SK-N-SH (cell line): ENCODE measurements around the gene SDR9C7. TPM values are rescaled to one million over a fixed set of nuclear protein-coding genes. Genes with fewer than 3 reads are reported as not detected.

ENCODE experiments used
- CTCF ChIA-PET: fragments of 300-600, 350-600 bp; formaldehyde crosslinking; extraction: SDS; loops from one replicate; lab custom pipeline; 2021; lab: Yijun Ruan, JAX
- POLR2A ChIA-PET: fragments of 350-600 bp; sonication (Branson Sonifier 250); formaldehyde crosslinking; extraction: SDS; loops from one replicate; lab custom pipeline; 2020; ENCODE audit warnings: antibody characterized with exemption, inconsistent platforms; lab: Yijun Ruan, JAX
- DNase-seq: peaks from one replicate; pipeline ENCODE4 v3.0.0; 2012
- H2AFZ ChIP-seq: fragments of 200-600 bp; sonication (generic); 2 replicates; pipeline ENCODE4 v1.8.1; 2016; ENCODE audit warnings: antibody characterized with exemption, mild to moderate bottlenecking, low read depth
- H3F3A ChIP-seq: fragments of 200-600 bp; sonication (generic); replicated peaks from 2 replicates; pipeline ENCODE3; 2016; ENCODE audit warnings: antibody characterized with exemption, mild to moderate bottlenecking; ENCODE audit not compliant: insufficient read depth
- H3K27ac ChIP-seq, 2 experiments: fragments of 200-500 bp in 1 of 2; fragments of 200-600 bp in 1 of 2; sonication (Bioruptor generic) in 1 of 2; sonication (generic), shearing (Covaris generic) in 1 of 2; 2 replicates each; pipeline versions ENCODE4 v1.5.1 to v1.6.1; 2014 to 2016; ENCODE audit warnings: low read depth in 2 of 2, inconsistent platforms in 1 of 2, low read length in 1 of 2, mild to moderate bottlenecking in 1 of 2, mixed read lengths in 1 of 2
- H3K27me3 ChIP-seq: fragments of 200-600 bp; sonication (generic), shearing (Covaris generic); 2 replicates; pipeline ENCODE4 v1.6.1; 2016; ENCODE audit warnings: mixed run types; ENCODE audit not compliant: insufficient read depth
- H3K36me3 ChIP-seq, 2 experiments: fragments of 200-500 bp in 1 of 2; fragments of 200-600 bp in 1 of 2; sonication (Bioruptor generic) in 1 of 2; sonication (generic) in 1 of 2; replicated peaks in 1 of 2; 2 replicates each; pipeline versions ENCODE3 to v1.5.1; 2014 to 2016; ENCODE audit warnings: low read length in 1 of 2, mild to moderate bottlenecking in 1 of 2; ENCODE audit not compliant: insufficient read depth in 2 of 2, control insufficient read depth in 1 of 2
- H3K4me1 ChIP-seq, 2 experiments: fragments of 200-500 bp in 1 of 2; fragments of 200-600 bp in 1 of 2; sonication (Bioruptor generic) in 1 of 2; sonication (generic), shearing (Covaris generic) in 1 of 2; 2 replicates each; pipeline versions ENCODE4 v1.5.1 to v1.6.1; 2014 to 2016; ENCODE audit warnings: low read depth in 1 of 2, low read length in 1 of 2, mixed run types in 1 of 2; ENCODE audit not compliant: insufficient read depth in 2 of 2, control insufficient read depth in 1 of 2
- H3K4me2 ChIP-seq: fragments of 200-600 bp; sonication (generic), shearing (Covaris generic); 2 replicates; pipeline ENCODE4 v1.6.1; 2017; ENCODE audit warnings: mixed run types
- H3K4me3 ChIP-seq, 2 experiments: fragments of 200-500 bp in 1 of 2; fragments of 200-600 bp in 1 of 2; sonication (Bioruptor generic) in 1 of 2; sonication (generic), shearing (Covaris generic) in 1 of 2; 2 replicates each; pipeline versions ENCODE4 v1.5.1 to v1.8.1; 2014 to 2016; ENCODE audit warnings: low read depth in 2 of 2, inconsistent platforms in 1 of 2, low read length in 1 of 2, mild to moderate bottlenecking in 1 of 2, mixed read lengths in 1 of 2, moderate library complexity in 1 of 2
- H3K79me2 ChIP-seq: fragments of 200-600 bp; sonication (generic); 2 replicates; pipeline ENCODE4 v1.8.1; 2017; ENCODE audit warnings: mild to moderate bottlenecking; ENCODE audit not compliant: insufficient read depth
- H3K9ac ChIP-seq: fragments of 200-600 bp; sonication (generic); 2 replicates; pipeline ENCODE4 v1.6.1; 2017; ENCODE audit warnings: mixed run types
- H3K9me2 ChIP-seq: fragments of 200-600 bp; sonication (generic); 2 replicates; pipeline ENCODE4 v1.6.1; 2017; ENCODE audit warnings: mixed run types
- H3K9me3 ChIP-seq: fragments of 200-600 bp; sonication (generic); 2 replicates; pipeline ENCODE4 v1.6.1; 2017; ENCODE audit warnings: mixed run types, mild to moderate bottlenecking, moderate library complexity
- H4K20me1 ChIP-seq: fragments of 200-600 bp; sonication (generic); 2 replicates; pipeline ENCODE4 v1.6.1; 2017; ENCODE audit warnings: mild to moderate bottlenecking, mixed run types; ENCODE audit not compliant: insufficient read depth
- ELF1 ChIP-seq: IDR thresholded peaks from 2 replicates; pipeline ENCODE4 v1.4.0; 2012
- EZH2phosphoT487 ChIP-seq: fragments of 200-600 bp; sonication (generic); IDR thresholded peaks from 2 replicates; pipeline ENCODE4 v1.6.1; 2017; ENCODE audit warnings: low read depth, mixed run types, mild to moderate bottlenecking, antibody characterized with exemption, moderate library complexity, borderline replicate concordance
- FOSL2 ChIP-seq: IDR thresholded peaks from 2 replicates; pipeline ENCODE4 v1.4.0; 2012; ENCODE audit warnings: low read depth, mild to moderate bottlenecking, moderate library complexity, borderline replicate concordance
- FOXJ3 ChIP-seq: sonication (generic); formaldehyde crosslinking; IDR thresholded peaks from 2 replicates; pipeline ENCODE4 v1.5.1; 2020; ENCODE audit warnings: mild to moderate bottlenecking, missing genetic modification reagents
- GATA2 ChIP-seq: sonication (generic); formaldehyde crosslinking; IDR thresholded peaks from 2 replicates; pipeline ENCODE4 v1.5.0; 2020; ENCODE audit warnings: mild to moderate bottlenecking, missing genetic modification reagents
- MXI1 ChIP-seq: IDR thresholded peaks from 2 replicates; pipeline ENCODE4 v1.6.1; 2012; ENCODE audit warnings: mild to moderate bottlenecking, low read depth, low read length, improper control_type of control experiment
- NFIC ChIP-seq: IDR thresholded peaks from 2 replicates; pipeline ENCODE4 v1.4.0; 2012; ENCODE audit warnings: borderline replicate concordance
- POLR2AphosphoS5 ChIP-seq: IDR thresholded peaks from 2 replicates; pipeline ENCODE4 v1.6.1; 2012; ENCODE audit warnings: low read depth, low read length
- RCOR1 ChIP-seq: fragments of 150-350 bp; IDR thresholded peaks from 2 replicates; pipeline ENCODE4 v1.6.1; 2017; ENCODE audit warnings: antibody characterized with exemption, low read length
- RXRA ChIP-seq: IDR thresholded peaks from 2 replicates; pipeline ENCODE4 v1.4.0; 2012; ENCODE audit warnings: low read depth, mild to moderate bottlenecking, borderline replicate concordance
- SIN3A ChIP-seq: IDR thresholded peaks from 2 replicates; pipeline ENCODE4 v1.6.1; 2012; ENCODE audit warnings: low read depth, mild to moderate bottlenecking, low read length, moderate library complexity, borderline replicate concordance
- SMC3 ChIP-seq: IDR thresholded peaks from 2 replicates; pipeline ENCODE4 v1.6.1; 2012; ENCODE audit warnings: low read depth, low read length, improper control_type of control experiment
- TCF12 ChIP-seq: IDR thresholded peaks from 2 replicates; pipeline ENCODE4 v1.4.0; 2012
- TEAD4 ChIP-seq: IDR thresholded peaks from 2 replicates; pipeline ENCODE4 v1.4.0; 2012; ENCODE audit warnings: mild to moderate bottlenecking, borderline replicate concordance; ENCODE audit not compliant: insufficient read depth
- WGBS: methylation state at CpG from one replicate; pipeline ENCODE4 v1.1.6; 2017; ENCODE audit warnings: low lambda C conversion rate; 5-methylcytosine and 5-hydroxymethylcytosine counted together
- polyA plus RNA-seq, 3 experiments: library from polyadenylated mRNA; depleted of rRNA; stranded (reverse); fragments of >200 nt; gene quantifications; 2 replicates each; pipeline ENCODE4 v1.2.3, GENCODE V29; 2012
- TF ChIP-seq, protein P1 (sequence below): fragments of 150-350 bp; IDR thresholded peaks from 2 replicates; pipeline ENCODE4 v1.6.1; 2016; ENCODE audit warnings: mild to moderate bottlenecking, low read depth, low read length
- TF ChIP-seq, protein P2 (sequence below): fragments of 150-350 bp; IDR thresholded peaks from 2 replicates; pipeline ENCODE4 v1.6.1; 2017; ENCODE audit warnings: antibody characterized with exemption, low read length, low read depth, borderline replicate concordance
- TF ChIP-seq, protein P3 (sequence below): IDR thresholded peaks from 2 replicates; pipeline ENCODE4 v1.4.0; 2012; ENCODE audit warnings: low read depth, borderline replicate concordance
- TF ChIP-seq, protein P4 (sequence below): IDR thresholded peaks from 2 replicates; pipeline ENCODE4 v1.4.0; 2012; ENCODE audit warnings: low read depth
- TF ChIP-seq, protein P5 (sequence below): IDR thresholded peaks from 2 replicates; pipeline ENCODE4 v1.4.0; 2012; ENCODE audit warnings: low read depth, borderline replicate concordance
- TF ChIP-seq, protein P6 (sequence below): IDR thresholded peaks from 2 replicates; pipeline ENCODE4; 2012

SDR9C7 gene
- polyA plus RNA-seq, 1 of the 3 experiments (the other 2 are of a cell fraction): not detected

DNA sequence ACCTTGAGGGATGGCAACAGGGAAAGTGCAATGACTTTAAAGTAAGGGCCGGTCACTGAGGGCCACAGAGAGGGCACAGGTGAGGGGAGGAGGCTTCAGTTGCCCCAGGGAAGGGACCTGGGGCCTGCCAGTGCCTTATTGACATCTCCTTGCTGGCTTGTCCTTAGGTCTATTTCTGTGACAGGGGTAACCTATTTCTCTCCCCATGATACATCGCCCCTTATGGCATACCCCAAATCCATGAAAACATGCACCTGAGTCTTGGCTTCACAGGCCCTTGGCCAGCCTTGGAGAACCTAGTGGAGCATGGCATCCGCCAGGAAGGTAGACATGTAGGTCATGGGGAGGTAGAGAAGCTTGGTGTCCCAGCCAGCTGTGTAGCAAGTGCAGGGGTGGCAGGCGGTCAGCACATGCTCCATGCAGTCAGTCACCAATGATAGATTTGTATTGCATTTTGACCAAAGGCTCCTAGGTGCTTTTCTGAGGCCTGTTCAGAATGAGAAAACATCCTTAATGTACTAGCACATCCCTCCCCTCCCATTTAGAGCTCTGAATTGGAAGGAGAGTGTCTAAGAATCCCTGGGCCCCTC lies 46.8 kb upstream of the SDR9C7 start:
- POLR2A ChIA-PET: no interaction called here
- 57% methylated on average over 1 of the region's 4 CpGs for WGBS

DNA sequence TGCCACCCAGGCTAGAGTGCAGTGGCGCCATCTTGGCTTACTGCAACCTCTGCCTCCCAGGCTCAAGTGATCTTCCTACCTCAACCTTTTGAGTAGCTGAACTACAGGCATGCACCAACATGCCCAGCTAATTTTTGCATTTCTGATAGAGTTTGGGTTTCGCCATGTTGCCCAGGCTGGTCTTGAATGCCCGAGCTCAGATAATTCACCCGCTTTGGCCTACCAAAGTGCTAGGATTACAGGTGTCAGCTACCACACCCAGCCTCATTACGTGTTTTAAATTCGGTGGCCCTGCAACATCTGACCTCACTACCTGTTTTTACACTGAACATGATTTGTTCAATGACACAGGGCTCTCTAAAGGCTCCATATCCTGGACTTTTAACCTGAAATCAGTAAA lies 46.1 kb upstream of the SDR9C7 start:
- no peaks in the 10 kb centered on the region for H3F3A ChIP-seq
- H3K4me3 ChIP-seq: no peak overlapping the region
- H3K4me2 ChIP-seq: no peak overlapping the region
- H3K79me2 ChIP-seq: no peaks in the 10 kb centered on the region
- H3K9ac ChIP-seq: no peak overlapping the region
- no peak overlapping the region for H2AFZ ChIP-seq
- ChIA-PET POLR2A (no interaction called here), CTCF (no interaction called here)
- H3K4me1 ChIP-seq: no peaks in the 10 kb centered on the region
- no peaks in the 10 kb centered on the region for H3K9me2 ChIP-seq
- H3K27ac ChIP-seq: no peak overlapping the region
- no peaks in the 10 kb centered on the region for H3K36me3 ChIP-seq
- no peaks in the 10 kb centered on the region for H3K9me3 ChIP-seq
- 75% methylated on average over 6 of the region's 6 CpGs for WGBS
- no peaks in the 10 kb centered on the region for H4K20me1 ChIP-seq
- H3K27me3 ChIP-seq: no peaks in the 10 kb centered on the region
- no peak for DNase-seq
- no peak for TF ChIP-seq TCF12
- no peak for TF ChIP-seq RXRA
- TF ChIP-seq FOSL2: no peak
- TF ChIP-seq, protein P1, sequence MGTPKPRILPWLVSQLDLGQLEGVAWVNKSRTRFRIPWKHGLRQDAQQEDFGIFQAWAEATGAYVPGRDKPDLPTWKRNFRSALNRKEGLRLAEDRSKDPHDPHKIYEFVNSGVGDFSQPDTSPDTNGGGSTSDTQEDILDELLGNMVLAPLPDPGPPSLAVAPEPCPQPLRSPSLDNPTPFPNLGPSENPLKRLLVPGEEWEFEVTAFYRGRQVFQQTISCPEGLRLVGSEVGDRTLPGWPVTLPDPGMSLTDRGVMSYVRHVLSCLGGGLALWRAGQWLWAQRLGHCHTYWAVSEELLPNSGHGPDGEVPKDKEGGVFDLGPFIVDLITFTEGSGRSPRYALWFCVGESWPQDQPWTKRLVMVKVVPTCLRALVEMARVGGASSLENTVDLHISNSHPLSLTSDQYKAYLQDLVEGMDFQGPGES: no peak
- TF ChIP-seq, protein P2, sequence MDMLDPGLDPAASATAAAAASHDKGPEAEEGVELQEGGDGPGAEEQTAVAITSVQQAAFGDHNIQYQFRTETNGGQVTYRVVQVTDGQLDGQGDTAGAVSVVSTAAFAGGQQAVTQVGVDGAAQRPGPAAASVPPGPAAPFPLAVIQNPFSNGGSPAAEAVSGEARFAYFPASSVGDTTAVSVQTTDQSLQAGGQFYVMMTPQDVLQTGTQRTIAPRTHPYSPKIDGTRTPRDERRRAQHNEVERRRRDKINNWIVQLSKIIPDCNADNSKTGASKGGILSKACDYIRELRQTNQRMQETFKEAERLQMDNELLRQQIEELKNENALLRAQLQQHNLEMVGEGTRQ: no peak
- TF ChIP-seq, protein P3, sequence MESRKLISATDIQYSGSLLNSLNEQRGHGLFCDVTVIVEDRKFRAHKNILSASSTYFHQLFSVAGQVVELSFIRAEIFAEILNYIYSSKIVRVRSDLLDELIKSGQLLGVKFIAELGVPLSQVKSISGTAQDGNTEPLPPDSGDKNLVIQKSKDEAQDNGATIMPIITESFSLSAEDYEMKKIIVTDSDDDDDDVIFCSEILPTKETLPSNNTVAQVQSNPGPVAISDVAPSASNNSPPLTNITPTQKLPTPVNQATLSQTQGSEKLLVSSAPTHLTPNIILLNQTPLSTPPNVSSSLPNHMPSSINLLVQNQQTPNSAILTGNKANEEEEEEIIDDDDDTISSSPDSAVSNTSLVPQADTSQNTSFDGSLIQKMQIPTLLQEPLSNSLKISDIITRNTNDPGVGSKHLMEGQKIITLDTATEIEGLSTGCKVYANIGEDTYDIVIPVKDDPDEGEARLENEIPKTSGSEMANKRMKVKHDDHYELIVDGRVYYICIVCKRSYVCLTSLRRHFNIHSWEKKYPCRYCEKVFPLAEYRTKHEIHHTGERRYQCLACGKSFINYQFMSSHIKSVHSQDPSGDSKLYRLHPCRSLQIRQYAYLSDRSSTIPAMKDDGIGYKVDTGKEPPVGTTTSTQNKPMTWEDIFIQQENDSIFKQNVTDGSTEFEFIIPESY: no peak
- no peak for TF ChIP-seq TEAD4
- no peak for TF ChIP-seq MXI1
- no peak for TF ChIP-seq GATA2 (CRISPR knock-in tag)
- TF ChIP-seq EZH2phosphoT487: no peak
- TF ChIP-seq, protein P4, sequence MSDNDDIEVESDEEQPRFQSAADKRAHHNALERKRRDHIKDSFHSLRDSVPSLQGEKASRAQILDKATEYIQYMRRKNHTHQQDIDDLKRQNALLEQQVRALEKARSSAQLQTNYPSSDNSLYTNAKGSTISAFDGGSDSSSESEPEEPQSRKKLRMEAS: no peak
- TF ChIP-seq, protein P5, sequence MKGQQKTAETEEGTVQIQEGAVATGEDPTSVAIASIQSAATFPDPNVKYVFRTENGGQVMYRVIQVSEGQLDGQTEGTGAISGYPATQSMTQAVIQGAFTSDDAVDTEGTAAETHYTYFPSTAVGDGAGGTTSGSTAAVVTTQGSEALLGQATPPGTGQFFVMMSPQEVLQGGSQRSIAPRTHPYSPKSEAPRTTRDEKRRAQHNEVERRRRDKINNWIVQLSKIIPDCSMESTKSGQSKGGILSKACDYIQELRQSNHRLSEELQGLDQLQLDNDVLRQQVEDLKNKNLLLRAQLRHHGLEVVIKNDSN: no peak
- no peak for TF ChIP-seq NFIC
- no peak for TF ChIP-seq SMC3
- no peak for TF ChIP-seq POLR2AphosphoS5
- TF ChIP-seq RCOR1: no peak

More for the DNA sequence above, 46.8 kb upstream of the SDR9C7 start:
- DNase-seq: no peak
- TF ChIP-seq FOXJ3 (CRISPR knock-in tag): no peak
- no peak for TF ChIP-seq SIN3A
- TF ChIP-seq, protein P6, sequence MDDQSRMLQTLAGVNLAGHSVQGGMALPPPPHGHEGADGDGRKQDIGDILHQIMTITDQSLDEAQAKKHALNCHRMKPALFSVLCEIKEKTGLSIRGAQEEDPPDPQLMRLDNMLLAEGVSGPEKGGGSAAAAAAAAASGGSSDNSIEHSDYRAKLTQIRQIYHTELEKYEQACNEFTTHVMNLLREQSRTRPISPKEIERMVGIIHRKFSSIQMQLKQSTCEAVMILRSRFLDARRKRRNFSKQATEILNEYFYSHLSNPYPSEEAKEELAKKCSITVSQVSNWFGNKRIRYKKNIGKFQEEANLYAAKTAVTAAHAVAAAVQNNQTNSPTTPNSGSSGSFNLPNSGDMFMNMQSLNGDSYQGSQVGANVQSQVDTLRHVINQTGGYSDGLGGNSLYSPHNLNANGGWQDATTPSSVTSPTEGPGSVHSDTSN: no peak
- TF ChIP-seq, protein P1: no peak
- TF ChIP-seq ELF1: no peak
- no peaks in the 10 kb centered on the region for H3K9me3 ChIP-seq
- H3K9me2 ChIP-seq: no peaks in the 10 kb centered on the region
- H3F3A ChIP-seq: no peaks in the 10 kb centered on the region
- no peak overlapping the region for H2AFZ ChIP-seq
- H3K27me3 ChIP-seq: no peaks in the 10 kb centered on the region
- no peak overlapping the region for H3K9ac ChIP-seq
- H3K4me3 ChIP-seq: no peak overlapping the region
- no peaks in the 10 kb centered on the region for H3K79me2 ChIP-seq
- H3K4me1 ChIP-seq: no peaks in the 10 kb centered on the region; a peak in 1 of 4 replicates
- no peak overlapping the region for H3K27ac ChIP-seq
- no peak overlapping the region for H3K4me2 ChIP-seq
- no peaks in the 10 kb centered on the region for H4K20me1 ChIP-seq
- CTCF ChIA-PET: interaction anchor here (0.9 kb wide), 1 partner anchor 82 kb away, joined by 3 read pairs; no protein-coding TSS in a partner anchor
- no peaks in the 10 kb centered on the region for H3K36me3 ChIP-seq
